Ovary (tissue), 3 donors: Measurements from ENCODE around the gene CHD9.

Experiments used
- EP300 ChIP-seq: sonication (generic); formaldehyde crosslinking; IDR thresholded peaks from one replicate; pipeline ENCODE4 v1.6.1; 2017; ENCODE audit warnings: antibody characterized with exemption
- POLR2A ChIP-seq: fragments of 450-650 bp; IDR thresholded peaks from one replicate; pipeline ENCODE4 v1.6.1; 2017; ENCODE audit warnings: antibody characterized with exemption, mild to moderate bottlenecking, moderate library complexity
- TF ChIP-seq, protein P1 (sequence below), 3 donors: fragments of 450-650 bp in 2 of 3; fragments of 200-600 bp in 1 of 3; IDR thresholded peaks; one replicate each; pipeline versions ENCODE4 v1.5.1 to v1.8.0; 2016 to 2022; ENCODE audit warnings: antibody characterized with exemption in 3 of 3, mild to moderate bottlenecking in 1 of 3
- donor health status: DM: no; HTN: no; CAD: no.

DNA sequence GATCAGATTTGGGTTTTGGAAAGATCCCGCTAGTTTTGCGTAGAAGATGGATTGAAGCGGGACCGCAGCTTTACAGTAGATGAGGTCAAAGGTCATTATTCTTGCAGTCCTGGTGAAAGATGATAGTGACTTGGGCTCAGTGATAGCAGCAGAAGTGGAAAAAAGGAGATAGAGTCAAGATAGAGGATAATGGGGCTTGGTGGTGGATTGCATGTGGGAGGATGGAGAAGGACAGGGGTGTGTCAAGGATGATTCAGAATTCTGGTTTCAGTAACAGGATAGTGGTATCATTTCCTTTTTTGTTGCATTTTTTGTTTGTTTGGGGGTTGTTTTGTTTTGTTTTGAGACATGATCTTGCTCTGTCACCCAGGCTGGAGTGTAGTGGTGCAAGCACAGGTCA, 30.7 kb upstream of the CHD9 start:
- TF ChIP-seq POLR2A (no peak), EP300 (no peak)
- TF ChIP-seq, protein P1, sequence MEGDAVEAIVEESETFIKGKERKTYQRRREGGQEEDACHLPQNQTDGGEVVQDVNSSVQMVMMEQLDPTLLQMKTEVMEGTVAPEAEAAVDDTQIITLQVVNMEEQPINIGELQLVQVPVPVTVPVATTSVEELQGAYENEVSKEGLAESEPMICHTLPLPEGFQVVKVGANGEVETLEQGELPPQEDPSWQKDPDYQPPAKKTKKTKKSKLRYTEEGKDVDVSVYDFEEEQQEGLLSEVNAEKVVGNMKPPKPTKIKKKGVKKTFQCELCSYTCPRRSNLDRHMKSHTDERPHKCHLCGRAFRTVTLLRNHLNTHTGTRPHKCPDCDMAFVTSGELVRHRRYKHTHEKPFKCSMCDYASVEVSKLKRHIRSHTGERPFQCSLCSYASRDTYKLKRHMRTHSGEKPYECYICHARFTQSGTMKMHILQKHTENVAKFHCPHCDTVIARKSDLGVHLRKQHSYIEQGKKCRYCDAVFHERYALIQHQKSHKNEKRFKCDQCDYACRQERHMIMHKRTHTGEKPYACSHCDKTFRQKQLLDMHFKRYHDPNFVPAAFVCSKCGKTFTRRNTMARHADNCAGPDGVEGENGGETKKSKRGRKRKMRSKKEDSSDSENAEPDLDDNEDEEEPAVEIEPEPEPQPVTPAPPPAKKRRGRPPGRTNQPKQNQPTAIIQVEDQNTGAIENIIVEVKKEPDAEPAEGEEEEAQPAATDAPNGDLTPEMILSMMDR (IDR thresholded peaks at IDR 0.05), result no peak
